K562 (cell line): Measurements from ENCODE around the gene ZBED4. TPM values are rescaled to one million over a fixed set of nuclear protein-coding genes. Genes with fewer than 3 reads are reported as not detected.

ENCODE experiments used
- ATAC-seq: fragments of 200-7000 bp; cut with Tn5 transposase; 3 replicates; pipeline ENCODE4 v1.9.1; 2020; ENCODE audit warnings: moderate library complexity
- BruUV-seq: library from RNA; stranded (reverse); fragments of 400-500 nt; replicated peaks from 2 replicates; lab custom pipeline; 2021; lab: Mats Ljungman, UMichigan
- CTCF ChIA-PET: fragments of 300-600 bp; formaldehyde crosslinking; extraction: SDS; loops from one replicate; lab custom pipeline; 2021; ENCODE audit warnings: low intra/inter-chr PET ratio; lab: Yijun Ruan, JAX
- POLR2A ChIA-PET: fragments of 300-600, 350-650 bp; sonication (Branson Sonifier 250); formaldehyde crosslinking; extraction: SDS; loops from one replicate; lab custom pipeline; 2021; ENCODE audit warnings: antibody characterized with exemption, inconsistent platforms; lab: Yijun Ruan, JAX
- DNase-seq, 4 experiments: peaks; one replicate each; pipeline versions ENCODE4 v3.0.0 to v3.0.0-alpha.2; 2011 to 2018; ENCODE audit warnings: low spot score in 3 of 4, mixed read lengths in 3 of 4; ENCODE audit errors: extremely low read depth in 1 of 4
- FAIRE-seq: peaks from 2 replicates; lab custom pipeline; 2011; peaks lifted over from hg19 to GRCh38; lab: Jason Lieb, UNC
- H2AFZ ChIP-seq: 2 replicates; pipeline ENCODE4 v1.6.0; 2011; ENCODE audit warnings: low read depth, low read length, control low read depth, inconsistent platforms
- H3K27ac ChIP-seq: fragments of 200-600 bp; 3 replicates; pipeline ENCODE4 v1.8.0; 2011; ENCODE audit warnings: low read depth, mild to moderate bottlenecking, control low read depth, inconsistent platforms, low read length, moderate library complexity, mixed read lengths; ENCODE audit errors: extremely low read depth
- H3K27me3 ChIP-seq, 2 experiments: fragments of 300-600 bp in 1 of 2; 2 replicates in 1 of 2; 3 replicates in 1 of 2; pipeline versions ENCODE4 v1.6.0 to v1.8.0; 2011; ENCODE audit warnings: inconsistent platforms in 2 of 2, low read length in 2 of 2, mild to moderate bottlenecking in 1 of 2, mixed read lengths in 1 of 2, moderate library complexity in 1 of 2; ENCODE audit not compliant: control insufficient read depth in 2 of 2, insufficient read depth in 2 of 2
- H3K36me3 ChIP-seq: fragments of 300-600 bp; 3 replicates; pipeline ENCODE4 v1.8.0; 2011; ENCODE audit warnings: mild to moderate bottlenecking, low read length, inconsistent platforms; ENCODE audit not compliant: control insufficient read depth, insufficient read depth
- H3K4me1 ChIP-seq, 2 experiments: fragments of 200-600 bp in 1 of 2; replicated peaks in 1 of 2; 2 replicates in 1 of 2; 3 replicates in 1 of 2; pipeline versions ENCODE4 v1.5.1 to v1.8.0; 2011; ENCODE audit warnings: inconsistent platforms in 2 of 2, low read length in 2 of 2, mild to moderate bottlenecking in 1 of 2, mixed read lengths in 1 of 2, moderate library complexity in 1 of 2; ENCODE audit not compliant: control insufficient read depth in 2 of 2, insufficient read depth in 2 of 2
- H3K4me2 ChIP-seq: 2 replicates; pipeline ENCODE4 v1.6.1; 2011; ENCODE audit warnings: low read length, control low read depth, inconsistent platforms, mixed read lengths; ENCODE audit not compliant: insufficient read depth
- H3K4me3 ChIP-seq: fragments of 200-600 bp; sonication (generic), shearing (Covaris generic); 2 replicates; pipeline ENCODE4 v1.5.1; 2016; ENCODE audit warnings: control low read depth, inconsistent platforms
- H3K79me2 ChIP-seq: fragments of 200-600 bp; 3 replicates; pipeline ENCODE4 v1.8.0; 2011; ENCODE audit warnings: low read length, inconsistent platforms; ENCODE audit not compliant: control insufficient read depth, insufficient read depth
- H3K9ac ChIP-seq, 2 experiments: 2 replicates each; pipeline versions ENCODE4 v1.6.0 to v1.6.1; 2011; ENCODE audit warnings: low read depth in 2 of 2, low read length in 2 of 2, control low read depth in 1 of 2, inconsistent platforms in 1 of 2, mild to moderate bottlenecking in 1 of 2, mixed read lengths in 1 of 2; ENCODE audit not compliant: insufficient read depth in 1 of 2
- H3K9me1 ChIP-seq: one replicate; pipeline ENCODE4 v1.6.0; 2011; ENCODE audit warnings: inconsistent platforms, mild to moderate bottlenecking, low read length, moderate library complexity; ENCODE audit not compliant: control insufficient read depth, insufficient read depth
- H3K9me3 ChIP-seq: replicated peaks from 2 replicates; pipeline ENCODE4 v1.5.1; 2011; ENCODE audit warnings: low read depth, low read length, inconsistent platforms; ENCODE audit not compliant: control insufficient read depth, insufficient read depth
- H4K20me1 ChIP-seq: replicated peaks from 2 replicates; pipeline ENCODE4 v1.6.1; 2011; ENCODE audit warnings: low read length, inconsistent platforms, mixed read lengths; ENCODE audit not compliant: control insufficient read depth, insufficient read depth
- ETV5 ChIP-seq: sonication (generic); formaldehyde crosslinking; IDR thresholded peaks from 2 replicates; pipeline ENCODE4 v1.4.0; 2020; ENCODE audit warnings: low read depth, mild to moderate bottlenecking, missing genetic modification reagents
- FOXK1 ChIP-seq: sonication (generic); formaldehyde crosslinking; IDR thresholded peaks from 2 replicates; pipeline ENCODE4 v1.8.0; 2022; ENCODE audit warnings: missing genetic modification reagents, mild to moderate bottlenecking, borderline replicate concordance
- JUNB ChIP-seq: fragments of 450-650 bp; formaldehyde crosslinking; conservative IDR thresholded peaks from 2 replicates; pipeline ENCODE4 v1.4.0; 2020; ENCODE audit warnings: mild to moderate bottlenecking
- JUND ChIP-seq, 2 experiments: IDR thresholded peaks; 2 replicates in 1 of 2; 3 replicates in 1 of 2; pipeline ENCODE4 v1.6.1; 2011; ENCODE audit warnings: borderline replicate concordance in 2 of 2, low read depth in 2 of 2, low read length in 2 of 2, improper control_type of control experiment in 1 of 2, missing biosample characterization in 1 of 2, missing genetic modification characterization in 1 of 2, missing genetic modification reagents in 1 of 2
- MECOM ChIP-seq: fragments of 250-450 bp; sonication (Bioruptor Pico); IDR thresholded peaks from 2 replicates; pipeline ENCODE4 v1.8.0; 2022; ENCODE audit warnings: inconsistent platforms
- RBM25 ChIP-seq: fragments of 200-400 bp; formaldehyde crosslinking; IDR thresholded peaks from 2 replicates; pipeline ENCODE4 v1.6.1; 2018; ENCODE audit warnings: low read length, low read depth, moderate library complexity; ENCODE audit not compliant: severe bottlenecking
- RBM39 ChIP-seq: fragments of 200-400 bp; formaldehyde crosslinking; optimal IDR thresholded peaks from 2 replicates; pipeline ENCODE3; 2018; ENCODE audit warnings: low read depth, low read length
- SRSF1 ChIP-seq: fragments of 200-400 bp; formaldehyde crosslinking; IDR thresholded peaks from 2 replicates; pipeline ENCODE4 v1.6.1; 2017; ENCODE audit warnings: mild to moderate bottlenecking, low read depth, low read length, moderate library complexity
- ZNF217 ChIP-seq: sonication (generic); formaldehyde crosslinking; IDR thresholded peaks from 2 replicates; pipeline ENCODE4 v1.8.0; 2022; ENCODE audit warnings: mild to moderate bottlenecking, missing genetic modification reagents
- ZNF830 ChIP-seq: fragments of 250-450 bp; sonication (Bioruptor Pico); IDR thresholded peaks from 2 replicates; pipeline ENCODE4 v1.5.0; 2021; ENCODE audit warnings: mild to moderate bottlenecking
- WGBS: fragments of 100-300 bp; shearing (Covaris generic); methylation state at CpG from one replicate; pipeline ENCODE4 v1.1.6; 2016; ENCODE audit warnings: low coverage, mixed read lengths; ENCODE audit not compliant: insufficient coverage; ENCODE audit errors: missing lambda C conversion rate; 5-methylcytosine and 5-hydroxymethylcytosine counted together
- in situ Hi-C: fragments of 300-500 bp; cut with MboI; formaldehyde crosslinking; loops from 4 replicates; pipeline ENCODE4 v1.15.0; 2018; ENCODE audit warnings: inconsistent platforms, mixed read lengths
- intact Hi-C: fragments of 100-400 bp; cut with micrococcal nuclease; formaldehyde crosslinking; loops from 2 replicates; pipeline ENCODE4 v1.14.2; 2022
- polyA plus RNA-seq, 8 experiments: library from polyadenylated mRNA; depleted of rRNA in 4 of 8; stranded (reverse) in 5 of 8; unstranded in 3 of 8; fragments of >200 nt; fragmentation: Nextera tagmentation in 2 of 8; fragmentation: Illumina TruSeq in 1 of 8; extraction: Ambion mirVana in 2 of 8; extraction: Trizol in 1 of 8; gene quantifications; 2 replicates each; pipeline versions ENCODE4 v1.2.1 to v1.2.3, GENCODE V29; 2011 to 2014; ENCODE audit warnings: inconsistent platforms in 1 of 8, missing spikeins in 1 of 8
- total RNA-seq, 7 experiments: library from RNA; depleted of rRNA in 6 of 7; stranded (reverse); fragments of >200 nt in 6 of 7; fragmentation: Illumina TruSeq in 2 of 7; extraction: Trizol in 2 of 7; gene quantifications; 2 replicates each; pipeline versions ENCODE4 v1.2.1 to v1.2.3, GENCODE V29; 2011 to 2021; ENCODE audit warnings: low replicate concordance in 1 of 7
- TF ChIP-seq, protein P1 (sequence below), 2 experiments: fragments of 450-650 bp; IDR thresholded peaks; 2 replicates each; pipeline ENCODE4 v1.6.1; 2018; ENCODE audit warnings: mild to moderate bottlenecking in 2 of 2, low read depth in 1 of 2; ENCODE audit not compliant: partially characterized antibody in 2 of 2
- TF ChIP-seq, protein P2 (sequence below), 2 experiments: IDR thresholded peaks in 1 of 2; conservative IDR thresholded peaks in 1 of 2; 2 replicates each; pipeline ENCODE4 v1.6.1; 2016; ENCODE audit warnings: low read depth in 2 of 2, mild to moderate bottlenecking in 1 of 2, missing compliant biosample characterization in 1 of 2, missing genetic modification characterization in 1 of 2, moderate library complexity in 1 of 2

ZBED4 gene
- total and polyA plus RNA-seq, 9 of the 15 experiments (the other 6 are each of a cell fraction or from before 2014, with no cell fraction given) = 1.5 to 16.8 (median 7.4) TPM

DNA sequence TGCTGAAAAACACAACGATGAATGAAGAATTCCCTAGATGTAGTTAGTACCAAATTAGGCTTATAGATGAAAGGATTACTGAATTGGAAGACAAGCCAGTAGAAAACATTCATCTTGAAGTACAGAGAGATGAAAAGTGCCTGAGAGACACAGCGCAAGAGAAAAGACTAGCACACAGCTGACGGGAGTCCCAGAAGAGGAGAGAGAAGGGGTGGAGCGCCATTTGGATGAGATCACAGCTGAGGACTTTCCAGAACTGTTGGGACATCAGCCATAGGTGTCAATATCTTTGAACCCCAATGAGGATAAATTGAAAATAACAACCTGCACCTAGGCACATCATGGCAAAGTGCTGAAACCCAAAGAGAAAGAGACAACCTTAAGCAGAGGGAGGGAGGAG is 39.4 kb downstream of the ZBED4 start:
- H2AFZ ChIP-seq = no peak overlapping the region
- no peak overlapping the region for H3K4me3 ChIP-seq
- H4K20me1 ChIP-seq = no peaks in the 10 kb centered on the region
- ChIA-PET CTCF (no interaction called here), POLR2A (no interaction called here)
- ATAC-seq (no peak), DNase-seq (no peak), FAIRE-seq (no peak)
- in situ Hi-C loops (no loop called here), intact Hi-C loops (no loop called here)
- H3K27me3 ChIP-seq = no peaks in the 10 kb centered on the region
- H3K27ac ChIP-seq = no peak overlapping the region
- H3K9me1 ChIP-seq = no peaks in the 10 kb centered on the region
- no peak overlapping the region for H3K9ac ChIP-seq
- H3K4me1 ChIP-seq = peaks cover 3 to 4% of the 10 kb centered on the region in 2 experiments; a peak in 3 of 5 replicates
- WGBS = 87% methylated on average over 4 of the region's 4 CpGs
- H3K4me2 ChIP-seq = no peak overlapping the region
- H3K36me3 ChIP-seq = peaks cover 10% of the 10 kb centered on the region; the same call in 1 of the 3 replicates
- no peaks in the 10 kb centered on the region; the same call in 2 of the 3 replicates for H3K79me2 ChIP-seq
- BruUV-seq = no TSS peak
- H3K9me3 ChIP-seq = peaks cover 7% of the 10 kb centered on the region
- TF ChIP-seq, protein P1, sequence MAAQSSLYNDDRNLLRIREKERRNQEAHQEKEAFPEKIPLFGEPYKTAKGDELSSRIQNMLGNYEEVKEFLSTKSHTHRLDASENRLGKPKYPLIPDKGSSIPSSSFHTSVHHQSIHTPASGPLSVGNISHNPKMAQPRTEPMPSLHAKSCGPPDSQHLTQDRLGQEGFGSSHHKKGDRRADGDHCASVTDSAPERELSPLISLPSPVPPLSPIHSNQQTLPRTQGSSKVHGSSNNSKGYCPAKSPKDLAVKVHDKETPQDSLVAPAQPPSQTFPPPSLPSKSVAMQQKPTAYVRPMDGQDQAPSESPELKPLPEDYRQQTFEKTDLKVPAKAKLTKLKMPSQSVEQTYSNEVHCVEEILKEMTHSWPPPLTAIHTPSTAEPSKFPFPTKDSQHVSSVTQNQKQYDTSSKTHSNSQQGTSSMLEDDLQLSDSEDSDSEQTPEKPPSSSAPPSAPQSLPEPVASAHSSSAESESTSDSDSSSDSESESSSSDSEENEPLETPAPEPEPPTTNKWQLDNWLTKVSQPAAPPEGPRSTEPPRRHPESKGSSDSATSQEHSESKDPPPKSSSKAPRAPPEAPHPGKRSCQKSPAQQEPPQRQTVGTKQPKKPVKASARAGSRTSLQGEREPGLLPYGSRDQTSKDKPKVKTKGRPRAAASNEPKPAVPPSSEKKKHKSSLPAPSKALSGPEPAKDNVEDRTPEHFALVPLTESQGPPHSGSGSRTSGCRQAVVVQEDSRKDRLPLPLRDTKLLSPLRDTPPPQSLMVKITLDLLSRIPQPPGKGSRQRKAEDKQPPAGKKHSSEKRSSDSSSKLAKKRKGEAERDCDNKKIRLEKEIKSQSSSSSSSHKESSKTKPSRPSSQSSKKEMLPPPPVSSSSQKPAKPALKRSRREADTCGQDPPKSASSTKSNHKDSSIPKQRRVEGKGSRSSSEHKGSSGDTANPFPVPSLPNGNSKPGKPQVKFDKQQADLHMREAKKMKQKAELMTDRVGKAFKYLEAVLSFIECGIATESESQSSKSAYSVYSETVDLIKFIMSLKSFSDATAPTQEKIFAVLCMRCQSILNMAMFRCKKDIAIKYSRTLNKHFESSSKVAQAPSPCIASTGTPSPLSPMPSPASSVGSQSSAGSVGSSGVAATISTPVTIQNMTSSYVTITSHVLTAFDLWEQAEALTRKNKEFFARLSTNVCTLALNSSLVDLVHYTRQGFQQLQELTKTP (IDR thresholded peaks at IDR 0.05; ENCODE audit: low read depth in 1 of 2, partially characterized antibody in 2 of 2) = no peak
- TF ChIP-seq, protein P2, sequence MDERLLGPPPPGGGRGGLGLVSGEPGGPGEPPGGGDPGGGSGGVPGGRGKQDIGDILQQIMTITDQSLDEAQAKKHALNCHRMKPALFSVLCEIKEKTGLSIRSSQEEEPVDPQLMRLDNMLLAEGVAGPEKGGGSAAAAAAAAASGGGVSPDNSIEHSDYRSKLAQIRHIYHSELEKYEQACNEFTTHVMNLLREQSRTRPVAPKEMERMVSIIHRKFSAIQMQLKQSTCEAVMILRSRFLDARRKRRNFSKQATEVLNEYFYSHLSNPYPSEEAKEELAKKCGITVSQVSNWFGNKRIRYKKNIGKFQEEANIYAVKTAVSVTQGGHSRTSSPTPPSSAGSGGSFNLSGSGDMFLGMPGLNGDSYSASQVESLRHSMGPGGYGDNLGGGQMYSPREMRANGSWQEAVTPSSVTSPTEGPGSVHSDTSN (CRISPR knock-in tag; IDR thresholded peaks at IDR 0.05; ENCODE audit: low read depth) = no peak
- TF ChIP-seq, protein P2 (tag; conservative IDR thresholded peaks at IDR 0.05; ENCODE audit: low read depth) = no peak
- TF ChIP-seq RBM25 (no peak), MECOM (CRISPR knock-in tag) (no peak), RBM39 (no peak), FOXK1 (CRISPR knock-in tag) (no peak), JUNB (no peak), ETV5 (CRISPR knock-in tag) (no peak), JUND (IDR thresholded peaks at IDR 0.05; ENCODE audit: borderline replicate concordance, low read depth, low read length) (no peak), JUND (tag; IDR thresholded peaks at IDR 0.05; ENCODE audit: borderline replicate concordance, low read depth, low read length) (no peak), SRSF1 (no peak), ZNF217 (CRISPR knock-in tag) (no peak), ZNF830 (CRISPR knock-in tag) (no peak)
